ENCODE results near the gene RRH. TPM values are rescaled to one million over a fixed set of nuclear protein-coding genes. Genes with fewer than 3 reads are reported as not detected.
"Not testable (repeated sequence)": the region's sequence is repeated elsewhere in the genome, so short reads cannot be mapped to it uniquely, and the experiment has no call there.

The RRH gene
- total and polyA plus RNA-seq, 12 donors, result 0.03 TPM; not detected in 11

DNA sequence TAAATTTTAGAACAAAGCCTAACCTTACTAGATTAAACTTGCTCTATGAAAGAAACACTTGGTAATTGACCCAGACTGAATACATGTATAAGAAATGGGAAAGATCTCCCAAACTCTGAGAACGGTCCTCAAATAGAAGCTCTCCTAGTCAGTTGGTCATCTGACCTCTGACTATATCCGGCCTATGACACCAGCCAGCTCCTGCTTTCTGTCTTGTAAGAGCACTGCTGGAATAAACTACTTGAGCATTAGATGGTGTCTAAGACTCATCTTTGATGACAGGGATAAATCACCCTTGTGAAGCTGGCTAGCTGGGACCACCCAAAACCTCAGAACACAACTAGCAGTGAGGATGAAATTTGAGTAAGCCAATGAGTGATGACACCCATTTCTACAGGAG, 44.3 kb downstream of the RRH start:
- Histone ChIP-seq H3K4me3 (no peak overlapping the region), H3K4me1 (no peaks in the 10 kb centered on the region), H3K9me3 (no peaks in the 10 kb centered on the region), H3K27ac (no peak overlapping the region), H3K36me3 (no peaks in the 10 kb centered on the region), H3K27me3 (no peaks in the 10 kb centered on the region)
- TF ChIP-seq, protein P1, sequence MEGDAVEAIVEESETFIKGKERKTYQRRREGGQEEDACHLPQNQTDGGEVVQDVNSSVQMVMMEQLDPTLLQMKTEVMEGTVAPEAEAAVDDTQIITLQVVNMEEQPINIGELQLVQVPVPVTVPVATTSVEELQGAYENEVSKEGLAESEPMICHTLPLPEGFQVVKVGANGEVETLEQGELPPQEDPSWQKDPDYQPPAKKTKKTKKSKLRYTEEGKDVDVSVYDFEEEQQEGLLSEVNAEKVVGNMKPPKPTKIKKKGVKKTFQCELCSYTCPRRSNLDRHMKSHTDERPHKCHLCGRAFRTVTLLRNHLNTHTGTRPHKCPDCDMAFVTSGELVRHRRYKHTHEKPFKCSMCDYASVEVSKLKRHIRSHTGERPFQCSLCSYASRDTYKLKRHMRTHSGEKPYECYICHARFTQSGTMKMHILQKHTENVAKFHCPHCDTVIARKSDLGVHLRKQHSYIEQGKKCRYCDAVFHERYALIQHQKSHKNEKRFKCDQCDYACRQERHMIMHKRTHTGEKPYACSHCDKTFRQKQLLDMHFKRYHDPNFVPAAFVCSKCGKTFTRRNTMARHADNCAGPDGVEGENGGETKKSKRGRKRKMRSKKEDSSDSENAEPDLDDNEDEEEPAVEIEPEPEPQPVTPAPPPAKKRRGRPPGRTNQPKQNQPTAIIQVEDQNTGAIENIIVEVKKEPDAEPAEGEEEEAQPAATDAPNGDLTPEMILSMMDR (IDR thresholded peaks at IDR 0.05), result no peak
- 88 to 91% methylated on average over 2 of the region's 2 CpGs for WGBS, 2 donors
- DNase-seq, result no peak
- ATAC-seq, result no peak
- intact Hi-C loops (cut with DNase I), result no loop called here

DNA sequence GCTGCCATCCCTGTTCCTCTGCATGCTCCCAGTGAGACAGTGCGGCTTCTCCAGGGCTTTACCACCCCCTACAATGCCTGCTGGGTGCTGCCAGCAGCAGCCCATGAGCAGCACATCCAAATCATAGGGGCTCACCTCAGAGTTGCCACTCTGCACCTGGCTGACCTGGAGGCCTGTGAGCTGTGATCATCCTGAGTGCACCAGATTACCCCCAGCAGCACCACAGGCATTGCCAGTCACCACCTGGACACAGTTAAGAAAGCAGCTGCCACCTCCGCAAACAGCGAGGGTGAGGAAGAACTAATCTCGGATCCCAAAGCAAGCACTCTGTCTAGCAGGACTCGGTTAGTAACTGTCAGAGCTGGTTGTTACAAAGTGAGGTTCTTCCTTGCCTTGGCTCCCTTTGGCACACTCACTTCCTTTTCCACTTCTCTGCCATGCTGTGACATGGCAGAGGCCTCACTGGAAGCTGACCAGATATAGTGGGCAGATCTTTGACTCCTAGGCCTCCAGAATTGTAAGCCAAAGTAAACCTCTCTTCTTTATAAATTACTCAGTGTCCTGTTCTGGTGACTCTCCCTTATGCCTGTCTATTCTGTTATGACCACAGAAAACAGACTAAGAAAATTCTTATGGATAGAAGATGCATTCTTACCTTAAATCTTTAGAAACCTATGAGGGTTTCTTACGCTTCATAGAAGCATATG, 45.3 kb downstream of the RRH start:
- intact Hi-C loops (cut with DNase I), result no loop called here
- no peaks in the 10 kb centered on the region for H3K9me3 ChIP-seq
- TF ChIP-seq, protein P1 (IDR thresholded peaks at IDR 0.05), result no peak
- DNase-seq (no peak), ATAC-seq (no peak)
- no peaks in the 10 kb centered on the region for H3K36me3 ChIP-seq
- WGBS, 2 donors, result 95 to 96% methylated on average over 6 of the region's 6 CpGs
- no peak overlapping the region for H3K4me3 ChIP-seq
- H3K27me3 ChIP-seq, result no peaks in the 10 kb centered on the region
- H3K4me1 ChIP-seq, result no peaks in the 10 kb centered on the region
- no peak overlapping the region for H3K27ac ChIP-seq

DNA sequence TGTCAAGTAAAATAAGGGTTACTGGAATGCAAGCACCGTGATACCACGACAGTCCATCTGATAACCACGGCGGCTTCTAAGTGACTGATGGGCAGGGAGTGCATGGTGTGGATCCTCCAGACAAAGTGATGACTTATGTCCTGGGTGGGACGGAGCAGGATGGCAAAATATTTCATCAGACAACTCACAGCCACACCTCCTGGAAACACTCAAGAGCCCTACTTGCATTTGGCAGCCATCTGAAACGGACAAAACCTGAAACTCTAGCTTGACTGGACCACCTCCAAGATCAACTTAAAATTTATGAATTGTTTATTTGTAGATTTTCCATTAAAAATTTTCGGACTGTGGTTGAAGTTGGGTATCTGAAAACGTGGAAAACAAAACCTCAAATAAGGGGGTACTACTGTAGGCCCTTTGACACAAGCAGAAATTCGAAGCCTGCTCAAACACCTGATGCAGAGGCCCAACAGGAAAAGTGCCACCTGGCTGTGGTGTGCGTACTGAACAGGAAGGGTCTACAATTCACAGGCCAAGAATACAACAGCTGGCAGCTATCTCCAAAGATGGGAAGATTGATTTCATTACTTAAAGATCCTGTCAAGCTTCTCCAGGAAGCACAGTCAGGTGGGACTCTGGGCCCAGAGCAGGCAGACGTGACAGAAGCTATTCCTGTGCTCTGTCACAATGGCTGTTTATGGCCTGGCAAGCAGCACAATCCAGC, 46.2 kb downstream of the RRH start:
- Histone ChIP-seq H3K4me3 (no peak overlapping the region), H3K27me3 (no peaks in the 10 kb centered on the region), H3K4me1 (no peaks in the 10 kb centered on the region), H3K36me3 (no peaks in the 10 kb centered on the region), H3K27ac (no peak overlapping the region), H3K9me3 (no peaks in the 10 kb centered on the region)
- ATAC-seq (no peak), DNase-seq (no peak)
- intact Hi-C loops (cut with DNase I), result no loop called here
- TF ChIP-seq, protein P1 (IDR thresholded peaks at IDR 0.05), result no peak
- WGBS, 2 donors, result 49 to 58% methylated on average over 11 of the region's 11 CpGs

DNA sequence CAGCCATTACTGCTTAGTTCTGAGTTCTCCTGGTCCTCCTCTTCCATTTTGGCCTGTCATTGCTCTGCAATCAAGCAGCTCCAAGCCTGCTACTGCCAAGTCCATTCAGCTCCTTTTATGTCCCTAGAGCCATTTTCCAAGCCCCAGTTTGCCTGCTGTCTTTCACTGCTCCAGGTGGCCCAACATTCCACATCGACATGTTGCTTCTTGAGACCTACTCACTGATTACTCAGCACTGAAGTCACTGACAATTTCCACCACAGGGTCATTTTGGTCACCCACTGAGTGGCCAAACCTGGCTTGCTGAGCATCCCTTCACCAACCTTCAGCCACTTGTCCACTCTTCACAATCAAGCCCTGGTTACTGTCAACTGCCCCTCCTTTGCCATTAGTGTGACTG, 47.3 kb downstream of the RRH start:
- WGBS, 2 donors, result 93 to 97% methylated on average over 1 of the region's 1 CpG
- TF ChIP-seq, protein P1 (IDR thresholded peaks at IDR 0.05), result no peak
- H3K4me3 ChIP-seq, result no peak overlapping the region

DNA sequence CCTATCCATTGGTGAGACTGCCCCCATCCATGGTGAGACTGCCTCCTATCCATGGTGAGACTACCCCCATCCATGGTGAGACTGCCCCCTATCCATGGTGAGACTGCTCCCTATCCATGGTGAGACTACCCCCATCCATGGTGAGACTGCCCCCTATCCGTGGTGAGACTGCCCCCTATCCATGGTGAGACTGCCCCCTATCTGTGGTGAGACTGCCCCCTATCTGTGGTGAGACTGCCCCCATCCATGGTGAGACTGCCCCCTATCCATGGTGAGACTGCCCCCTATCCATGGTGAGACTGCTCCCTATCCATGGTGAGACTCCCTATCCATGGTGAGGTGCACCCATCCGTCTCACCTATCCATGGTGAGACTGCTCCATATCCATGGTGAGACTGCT, 47.8 kb downstream of the RRH start:
- H3K9me3 ChIP-seq; H3K27me3 ChIP-seq; DNase-seq; ATAC-seq; H3K27ac ChIP-seq; intact Hi-C loops (cut with DNase I); H3K4me3 ChIP-seq; H3K4me1 ChIP-seq; H3K36me3 ChIP-seq: not testable (repeated sequence)
- WGBS, 2 donors, result 80 to 95% methylated on average over 2 of the region's 2 CpGs

More for the DNA sequence above, 47.3 kb downstream of the RRH start:
- Histone ChIP-seq H3K36me3 (no peaks in the 10 kb centered on the region), H3K27ac (no peak overlapping the region), H3K9me3 (no peaks in the 10 kb centered on the region), H3K4me1 (no peaks in the 10 kb centered on the region), H3K27me3 (no peaks in the 10 kb centered on the region)
- DNase-seq (no peak), ATAC-seq (no peak)
- intact Hi-C loops (cut with DNase I), result no loop called here
